ENCODE data around the gene CYP2S1.

Gene CYP2S1

GRCh38 chr19:41214161-41214560, 21.1 kb downstream of the CYP2S1 start:
- no peak overlapping the region for H3K4me3 ChIP-seq (ENCODE audit: low read length, poor library complexity, severe bottlenecking)
- no peaks in the 10 kb centered on the region for H3K27me3 ChIP-seq (ENCODE audit: insufficient read depth, low read length, poor library complexity, severe bottlenecking)
- no peak overlapping the region for H3K4me2 ChIP-seq (ENCODE audit: low read depth, low read length, poor library complexity, severe bottlenecking)
- no peak overlapping the region for H3K9ac ChIP-seq (ENCODE audit: low read depth, low read length, poor library complexity, severe bottlenecking)
- no peaks in the 10 kb centered on the region for H4K20me1 ChIP-seq (ENCODE audit: insufficient read depth, low read length, poor library complexity, severe bottlenecking)
- H3F3A ChIP-seq (ENCODE audit: low read depth), result no peaks in the 10 kb centered on the region
- H3K4me1 ChIP-seq (ENCODE audit: insufficient read depth, low read length, poor library complexity, severe bottlenecking), result no peaks in the 10 kb centered on the region
- no peak overlapping the region for H2AFZ ChIP-seq (ENCODE audit: low read length)
- H3K36me3 ChIP-seq (ENCODE audit: insufficient read depth, low read length), result no peaks in the 10 kb centered on the region
- TF ChIP-seq EZH2phosphoT487 (IDR thresholded peaks at IDR 0.05; ENCODE audit: borderline replicate concordance), result no peak
- TF ChIP-seq CTCF (conservative IDR thresholded peaks at IDR 0.05; ENCODE audit: low read length), result no peak
- no peaks in the 10 kb centered on the region for H3K9me2 ChIP-seq (replicated peaks; ENCODE audit: low read depth, low read length)
- H3K79me2 ChIP-seq (ENCODE audit: insufficient read depth, low read length), result no peaks in the 10 kb centered on the region
- no peaks in the 10 kb centered on the region for H3K9me3 ChIP-seq (ENCODE audit: insufficient read depth, low read depth, low read length)

GRCh38 chr19:41217741-41218140, 24.7 kb downstream of the CYP2S1 start:
- TF ChIP-seq CTCF (conservative IDR thresholded peaks at IDR 0.05; ENCODE audit: low read length), result no peak
- no peak for TF ChIP-seq EZH2phosphoT487 (IDR thresholded peaks at IDR 0.05; ENCODE audit: borderline replicate concordance)
- no peak overlapping the region for H3K4me2 ChIP-seq (ENCODE audit: low read depth, low read length, poor library complexity, severe bottlenecking)

GRCh38 chr19:41218249-41218614, 25.2 kb downstream of the CYP2S1 start:
- H2AFZ ChIP-seq (ENCODE audit: low read length), result no peak overlapping the region

More at GRCh38 chr19:41217741-41218140, 24.7 kb downstream of the CYP2S1 start:
- Histone ChIP-seq H3K36me3 (ENCODE audit: insufficient read depth, low read length) (no peaks in the 10 kb centered on the region), H3K4me3 (ENCODE audit: low read length, poor library complexity, severe bottlenecking) (no peak overlapping the region), H3K9ac (ENCODE audit: low read depth, low read length, poor library complexity, severe bottlenecking) (no peak overlapping the region), H3K9me2 (replicated peaks; ENCODE audit: low read depth, low read length) (no peaks in the 10 kb centered on the region), H2AFZ (ENCODE audit: low read length) (no peak overlapping the region), H3K79me2 (ENCODE audit: insufficient read depth, low read length) (no peaks in the 10 kb centered on the region), H3K4me1 (ENCODE audit: insufficient read depth, low read length, poor library complexity, severe bottlenecking) (no peaks in the 10 kb centered on the region), H3F3A (ENCODE audit: low read depth) (no peaks in the 10 kb centered on the region), H3K27me3 (ENCODE audit: insufficient read depth, low read length, poor library complexity, severe bottlenecking) (no peaks in the 10 kb centered on the region), H3K9me3 (ENCODE audit: insufficient read depth, low read depth, low read length) (no peaks in the 10 kb centered on the region), H4K20me1 (ENCODE audit: insufficient read depth, low read length, poor library complexity, severe bottlenecking) (no peaks in the 10 kb centered on the region)

More at GRCh38 chr19:41218249-41218614, 25.2 kb downstream of the CYP2S1 start:
- TF ChIP-seq EZH2phosphoT487 (IDR thresholded peaks at IDR 0.05; ENCODE audit: borderline replicate concordance) (no peak), CTCF (conservative IDR thresholded peaks at IDR 0.05; ENCODE audit: low read length) (no peak)
- no peaks in the 10 kb centered on the region for H3K9me2 ChIP-seq (replicated peaks; ENCODE audit: low read depth, low read length)
- no peaks in the 10 kb centered on the region for H3K27me3 ChIP-seq (ENCODE audit: insufficient read depth, low read length, poor library complexity, severe bottlenecking)
- H4K20me1 ChIP-seq (ENCODE audit: insufficient read depth, low read length, poor library complexity, severe bottlenecking), result no peaks in the 10 kb centered on the region
- no peaks in the 10 kb centered on the region for H3K79me2 ChIP-seq (ENCODE audit: insufficient read depth, low read length)
- H3K4me1 ChIP-seq (ENCODE audit: insufficient read depth, low read length, poor library complexity, severe bottlenecking), result no peaks in the 10 kb centered on the region
- H3F3A ChIP-seq (ENCODE audit: low read depth), result no peaks in the 10 kb centered on the region
- no peak overlapping the region for H3K4me3 ChIP-seq (ENCODE audit: low read length, poor library complexity, severe bottlenecking)
- no peaks in the 10 kb centered on the region for H3K36me3 ChIP-seq (ENCODE audit: insufficient read depth, low read length)
- H3K4me2 ChIP-seq (ENCODE audit: low read depth, low read length, poor library complexity, severe bottlenecking), result no peak overlapping the region
- no peaks in the 10 kb centered on the region for H3K9me3 ChIP-seq (ENCODE audit: insufficient read depth, low read depth, low read length)
- H3K9ac ChIP-seq (ENCODE audit: low read depth, low read length, poor library complexity, severe bottlenecking), result no peak overlapping the region
